ENCODE data around the gene ZNF513.
"Not testable (repeated sequence)": the region's sequence is repeated elsewhere in the genome, so short reads cannot be mapped to it uniquely, and the experiment has no call there.

ZNF513 gene

GRCh38 chr2:27356056-27356381 is 24.5 kb downstream of the ZNF513 start:
- DNase-seq (ENCODE audit: low read depth in 3 of 3), result peak in 2 of 3 donors; percentile 24 to 32

GRCh38 chr2:27354597-27354927 is 26.0 kb downstream of the ZNF513 start:
- DNase-seq (ENCODE audit: low read depth in 3 of 3), result no peak

GRCh38 chr2:27353762-27354596 is 26.6 kb downstream of the ZNF513 start:
- no peak for DNase-seq (ENCODE audit: low read depth in 3 of 3)

- DNase-seq (ENCODE audit: low read depth in 3 of 3), result not testable (repeated sequence)
Observed at GRCh38 chr2:27353386-27353761, 27.2 kb downstream of the ZNF513 start.

GRCh38 chr2:27351802-27352598 is 28.5 kb downstream of the ZNF513 start:
- DNase-seq (ENCODE audit: low read depth in 3 of 3), result no peak

GRCh38 chr2:27350106-27350693 is 30.3 kb downstream of the ZNF513 start:
- DNase-seq (ENCODE audit: low read depth in 3 of 3), result no peak

- DNase-seq (ENCODE audit: low read depth in 3 of 3), result no peak
Observed at GRCh38 chr2:27347641-27348040, 32.9 kb downstream of the ZNF513 start.

GRCh38 chr2:27336173-27336572 is 44.4 kb downstream of the ZNF513 start:
- DNase-seq (ENCODE audit: low read depth in 3 of 3), result no peak

GRCh38 chr2:27335311-27335710 is 45.2 kb downstream of the ZNF513 start:
- no peak for DNase-seq (ENCODE audit: low read depth in 3 of 3)

Measured in stimulated activated CD4-positive, alpha-beta T cell treated with anti-CD3 and anti-CD28 coated beads, TNF-alpha, amount 100 ng/mL, for 48 hours (primary cell).